ENCODE measurements around the gene DGKZ.

GRCh38 chr11:46372086-46372485 lies 24.8 kb downstream of the DGKZ start:
- TF ChIP-seq CTCF (IDR thresholded peaks at IDR 0.05) (no peak), POLR2A (IDR thresholded peaks at IDR 0.05) (no peak)

Measured in Peyer's patch (tissue), 4 donors.